Smooth muscle cell (in vitro differentiated cells): ENCODE data around the gene PTPRN2. TPM values are rescaled to one million over a fixed set of nuclear protein-coding genes. Genes with fewer than 3 reads are reported as not detected.

Source experiments
- DNase-seq: peaks from one replicate; lab custom pipeline; 2025; ENCODE audit not compliant: unreplicated experiment; lab: John Stamatoyannopoulos, UW
- H2AFZ ChIP-seq: fragments of 200-600 bp; sonication (generic); 2 replicates; pipeline ENCODE4 v1.6.0; 2016; ENCODE audit warnings: antibody characterized with exemption, low read depth, mild to moderate bottlenecking
- H3F3A ChIP-seq: fragments of 200-600 bp; sonication (generic); 2 replicates; pipeline ENCODE4 v1.6.0; 2017; ENCODE audit warnings: antibody characterized with exemption, low read depth
- H3K27ac ChIP-seq: fragments of 200-600 bp; sonication (generic); 2 replicates; pipeline ENCODE4 v1.5.1; 2016; ENCODE audit warnings: low read depth, mild to moderate bottlenecking
- H3K27me3 ChIP-seq: fragments of 200-600 bp; sonication (generic); 2 replicates; pipeline ENCODE4 v1.6.1; 2016; ENCODE audit warnings: low read depth, mild to moderate bottlenecking
- H3K36me3 ChIP-seq: fragments of 200-600 bp; sonication (generic); 2 replicates; pipeline ENCODE4 v1.5.1; 2016; ENCODE audit warnings: low read depth
- H3K4me1 ChIP-seq: fragments of 200-600 bp; sonication (generic); 2 replicates; pipeline ENCODE4 v1.5.1; 2016; ENCODE audit warnings: low read depth
- H3K4me2 ChIP-seq: fragments of 200-600 bp; sonication (generic); 2 replicates; pipeline ENCODE4 v1.6.0; 2016; ENCODE audit warnings: mild to moderate bottlenecking
- H3K4me3 ChIP-seq: fragments of 200-600 bp; sonication (generic); 2 replicates; pipeline ENCODE4 v1.5.1; 2016; ENCODE audit warnings: mild to moderate bottlenecking
- H3K79me2 ChIP-seq: fragments of 200-600 bp; sonication (generic); 2 replicates; pipeline ENCODE4 v1.6.0; 2016; ENCODE audit warnings: low read depth, mild to moderate bottlenecking
- H3K9ac ChIP-seq: fragments of 200-600 bp; sonication (generic); 2 replicates; pipeline ENCODE4 v1.6.0; 2016; ENCODE audit warnings: low read depth
- H3K9me3 ChIP-seq: fragments of 200-600 bp; sonication (generic); replicated peaks from 2 replicates; pipeline ENCODE4 v1.5.1; 2016; ENCODE audit warnings: low read depth
- H4K20me1 ChIP-seq: fragments of 200-600 bp; sonication (generic); 2 replicates; pipeline ENCODE4 v1.6.0; 2016; ENCODE audit warnings: low read depth
- WGBS: methylation state at CpG from one replicate; pipeline ENCODE4 v1.1.7; 2016; ENCODE audit warnings: low lambda C conversion rate; 5-methylcytosine and 5-hydroxymethylcytosine counted together
- polyA plus RNA-seq: library from polyadenylated mRNA; unstranded; fragments of >200 nt; fragmentation: Nextera tagmentation; extraction: Ambion mirVana; gene quantifications from 2 replicates; pipeline ENCODE4 v1.2.1, GENCODE V29; 2016
- total RNA-seq: library from RNA; depleted of rRNA; stranded (reverse); fragments of >200 nt; gene quantifications from 2 replicates; pipeline ENCODE4 v1.2.3, GENCODE V29; 2014
- TF ChIP-seq, protein P1 (sequence below): fragments of 200-600 bp; sonication (generic); IDR thresholded peaks from 2 replicates; pipeline ENCODE4 v1.5.1; 2017; ENCODE audit warnings: borderline replicate concordance, mild to moderate bottlenecking, antibody characterized with exemption; ENCODE audit not compliant: insufficient read depth, poor library complexity, severe bottlenecking

Gene PTPRN2
- total and polyA plus RNA-seq, 2 experiments from 2014 or later: 0.09 to 0.87 TPM

DNA sequence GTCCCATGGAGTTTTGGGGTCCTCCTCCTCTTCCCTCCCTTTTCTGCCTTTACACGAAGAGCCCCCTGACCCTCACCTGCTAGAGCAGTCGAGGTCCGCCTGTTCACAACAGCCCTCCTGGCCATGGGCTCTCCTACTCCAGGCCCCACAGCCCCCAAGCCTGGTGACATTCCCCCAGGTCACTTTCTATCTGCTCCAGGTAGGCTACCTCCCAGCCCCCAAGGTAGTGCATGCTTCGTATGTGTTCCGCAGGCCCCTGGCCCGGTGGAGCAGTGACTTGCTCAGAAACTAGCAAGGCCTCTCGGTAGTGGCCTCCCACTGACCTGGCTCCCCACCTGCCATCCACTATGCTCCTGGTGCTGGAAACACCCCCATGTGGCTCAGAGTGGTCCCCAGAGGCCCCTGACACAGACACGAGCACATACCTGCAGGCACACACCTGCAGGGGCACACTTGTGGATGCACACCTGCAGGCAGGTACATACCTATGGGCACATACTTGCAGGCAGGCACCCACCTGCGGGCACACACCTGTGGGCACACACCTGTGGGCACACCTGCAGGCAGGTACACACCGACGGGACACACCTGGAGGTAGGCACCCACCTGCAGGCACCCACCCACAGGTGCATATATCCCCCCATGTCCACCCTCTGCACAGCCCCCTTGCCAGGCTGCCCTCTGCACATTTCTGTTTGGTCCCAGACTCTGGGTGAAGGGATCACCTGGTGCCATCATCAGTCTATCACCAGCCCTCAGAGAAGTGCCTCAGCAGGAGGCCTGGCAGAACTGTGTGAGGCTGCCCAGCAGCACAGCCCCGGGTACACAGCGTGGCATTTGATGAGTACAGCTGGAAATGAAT lies 322.5 kb downstream of the PTPRN2 start:
- H3K9me3 ChIP-seq: no peaks in the 10 kb centered on the region
- no peak overlapping the region for H3K4me3 ChIP-seq
- no peaks in the 10 kb centered on the region for H3K4me1 ChIP-seq
- WGBS: 95% methylated on average over 13 of the region's 13 CpGs
- H3F3A ChIP-seq: no peaks in the 10 kb centered on the region
- no peak overlapping the region for H3K27ac ChIP-seq
- TF ChIP-seq, protein P1, sequence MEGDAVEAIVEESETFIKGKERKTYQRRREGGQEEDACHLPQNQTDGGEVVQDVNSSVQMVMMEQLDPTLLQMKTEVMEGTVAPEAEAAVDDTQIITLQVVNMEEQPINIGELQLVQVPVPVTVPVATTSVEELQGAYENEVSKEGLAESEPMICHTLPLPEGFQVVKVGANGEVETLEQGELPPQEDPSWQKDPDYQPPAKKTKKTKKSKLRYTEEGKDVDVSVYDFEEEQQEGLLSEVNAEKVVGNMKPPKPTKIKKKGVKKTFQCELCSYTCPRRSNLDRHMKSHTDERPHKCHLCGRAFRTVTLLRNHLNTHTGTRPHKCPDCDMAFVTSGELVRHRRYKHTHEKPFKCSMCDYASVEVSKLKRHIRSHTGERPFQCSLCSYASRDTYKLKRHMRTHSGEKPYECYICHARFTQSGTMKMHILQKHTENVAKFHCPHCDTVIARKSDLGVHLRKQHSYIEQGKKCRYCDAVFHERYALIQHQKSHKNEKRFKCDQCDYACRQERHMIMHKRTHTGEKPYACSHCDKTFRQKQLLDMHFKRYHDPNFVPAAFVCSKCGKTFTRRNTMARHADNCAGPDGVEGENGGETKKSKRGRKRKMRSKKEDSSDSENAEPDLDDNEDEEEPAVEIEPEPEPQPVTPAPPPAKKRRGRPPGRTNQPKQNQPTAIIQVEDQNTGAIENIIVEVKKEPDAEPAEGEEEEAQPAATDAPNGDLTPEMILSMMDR: no peak
- H3K79me2 ChIP-seq: no peaks in the 10 kb centered on the region
- H3K9ac ChIP-seq: no peak overlapping the region
- H3K27me3 ChIP-seq: no peaks in the 10 kb centered on the region
- no peak overlapping the region for H3K4me2 ChIP-seq
- no peaks in the 10 kb centered on the region for H4K20me1 ChIP-seq
- H2AFZ ChIP-seq: no peak overlapping the region
- H3K36me3 ChIP-seq: no peaks in the 10 kb centered on the region
- no peak for DNase-seq

DNA sequence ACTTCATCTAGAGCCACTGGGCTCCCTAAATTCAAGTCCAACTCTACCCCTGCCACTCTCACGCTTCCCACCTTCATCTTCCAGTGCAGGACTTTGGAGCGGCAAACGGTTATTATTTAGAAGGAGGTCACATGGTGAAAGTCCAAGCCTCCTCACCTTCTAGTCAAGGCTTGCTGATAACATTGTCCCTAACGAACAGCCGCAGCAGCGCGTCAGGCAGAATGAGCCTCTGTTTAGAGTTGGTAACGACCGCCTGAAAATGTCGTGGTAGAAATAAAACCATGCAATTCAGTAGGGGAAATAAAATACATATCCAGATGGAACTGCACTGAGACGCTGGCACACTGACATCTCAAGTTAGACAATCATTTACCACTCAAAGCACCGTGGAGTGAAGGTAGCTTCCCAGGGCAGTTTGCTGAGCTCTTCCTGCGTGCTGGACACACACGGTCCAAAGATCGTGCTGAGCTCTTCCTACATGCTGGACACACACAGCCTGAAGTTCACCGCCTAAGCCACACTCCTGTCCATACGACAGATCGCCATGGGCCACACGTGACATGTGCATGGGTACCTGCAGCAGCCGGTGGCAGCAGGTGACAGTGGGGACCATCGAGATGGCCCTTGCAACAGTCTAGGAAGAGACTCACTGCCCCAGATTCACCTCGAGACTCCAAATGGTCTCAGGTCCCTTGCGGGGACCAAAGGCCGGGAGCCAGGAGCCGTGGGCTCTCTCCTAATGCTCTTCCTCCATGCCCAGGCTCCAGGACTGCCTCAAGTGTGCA lies 323.5 kb downstream of the PTPRN2 start:
- no peak overlapping the region for H3K27ac ChIP-seq
- H3K9me3 ChIP-seq: no peaks in the 10 kb centered on the region
- H3K4me2 ChIP-seq: no peak overlapping the region
- H3K4me3 ChIP-seq: no peak overlapping the region
- H3K79me2 ChIP-seq: no peaks in the 10 kb centered on the region
- no peak overlapping the region for H3K9ac ChIP-seq
- WGBS: 94% methylated on average over 25 of the region's 25 CpGs
- no peak for DNase-seq
- no peaks in the 10 kb centered on the region for H3K27me3 ChIP-seq
- no peak overlapping the region for H2AFZ ChIP-seq
- H4K20me1 ChIP-seq: no peaks in the 10 kb centered on the region
- TF ChIP-seq, protein P1: no peak
- no peaks in the 10 kb centered on the region for H3F3A ChIP-seq
- no peaks in the 10 kb centered on the region for H3K36me3 ChIP-seq
- H3K4me1 ChIP-seq: no peaks in the 10 kb centered on the region

DNA sequence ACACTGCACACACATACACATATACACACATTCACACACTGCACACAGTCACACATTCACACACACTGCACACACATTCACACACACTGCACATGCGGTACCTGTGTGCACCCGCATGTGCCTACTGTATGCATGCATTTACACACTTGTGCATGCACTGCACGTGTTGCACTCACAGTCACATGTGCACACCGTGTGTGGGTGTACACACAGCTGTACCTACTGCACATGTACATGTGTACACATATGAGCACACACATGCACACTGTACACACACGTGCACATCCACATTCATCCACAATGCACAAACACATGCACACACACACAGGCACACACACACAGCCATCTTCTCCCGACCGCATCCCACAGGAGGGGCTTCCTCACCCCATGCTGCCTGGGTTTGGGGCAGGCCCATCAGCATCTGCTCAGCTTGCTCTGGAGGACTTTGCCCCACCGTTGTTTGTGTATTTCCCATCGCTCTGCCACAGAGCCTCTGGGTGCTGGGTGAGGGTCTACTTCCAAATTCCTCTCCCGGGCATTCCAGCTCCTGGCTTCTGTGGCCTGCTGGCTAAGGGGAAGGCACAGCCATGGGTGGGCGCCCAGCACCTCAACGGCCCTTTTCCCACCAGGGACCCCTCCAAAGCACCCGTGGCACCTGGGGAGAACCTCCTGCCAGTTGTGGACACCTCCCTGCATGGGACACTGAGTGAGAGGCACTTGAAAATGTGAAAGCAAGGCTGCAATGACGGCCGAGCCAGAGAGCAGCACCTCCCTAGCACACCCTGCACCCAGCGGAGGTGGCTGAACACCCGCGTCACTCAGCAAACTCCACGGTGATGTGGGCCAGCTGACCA lies 324.3 kb downstream of the PTPRN2 start:
- DNase-seq: no peak
- H3K4me3 ChIP-seq: no peak overlapping the region
- no peaks in the 10 kb centered on the region for H4K20me1 ChIP-seq
- H3K4me1 ChIP-seq: no peaks in the 10 kb centered on the region
- H3K9me3 ChIP-seq: no peaks in the 10 kb centered on the region
- H2AFZ ChIP-seq: no peak overlapping the region
- no peaks in the 10 kb centered on the region for H3F3A ChIP-seq
- H3K9ac ChIP-seq: no peak overlapping the region
- TF ChIP-seq, protein P1: no peak
- no peak overlapping the region for H3K4me2 ChIP-seq
- no peak overlapping the region for H3K27ac ChIP-seq
- H3K27me3 ChIP-seq: no peaks in the 10 kb centered on the region
- H3K79me2 ChIP-seq: no peaks in the 10 kb centered on the region
- no peaks in the 10 kb centered on the region for H3K36me3 ChIP-seq
- WGBS: 91% methylated on average over 19 of the region's 19 CpGs
